HCT116 (cell line): ENCODE data around the gene CSNK1D. TPM values are rescaled to one million over a fixed set of nuclear protein-coding genes. Genes with fewer than 3 reads are reported as not detected.

Source experiments
- ATAC-seq: fragments of 200-7000 bp; cut with Tn5 transposase; 2 replicates; pipeline ENCODE4 v1.9.1; 2020; ENCODE audit warnings: mild to moderate bottlenecking, moderate library complexity
- BruUV-seq: library from RNA; stranded (reverse); fragments of 400-500 nt; replicated peaks from 2 replicates; lab custom pipeline; 2021; lab: Mats Ljungman, UMichigan
- CTCF ChIA-PET: fragments of 300-600 bp; sonication (Branson Sonifier 250); formaldehyde crosslinking; loops from one replicate; lab custom pipeline; 2021; ENCODE audit warnings: antibody characterized with exemption; lab: Charles Lee
- POLR2A ChIA-PET: fragments of 300-600, 350-600 bp; sonication (Branson Sonifier 250); formaldehyde crosslinking; loops from one replicate; lab custom pipeline; 2021; ENCODE audit warnings: antibody characterized with exemption; lab: Charles Lee
- RAD21 ChIA-PET, 2 experiments: fragments of 300-600 bp; sonication (Branson Sonifier 250); formaldehyde crosslinking; loops; one replicate each; lab custom pipeline; 2023; ENCODE audit warnings: low total read pairs in 2 of 2; ENCODE audit not compliant: uncharacterized antibody in 2 of 2, unreplicated experiment in 2 of 2, low non-redundant PET in 1 of 2; lab: Charles Lee
- DNase-seq: peaks from one replicate; pipeline ENCODE4 v3.0.0-alpha.2; 2010; ENCODE audit warnings: low read depth, low spot score
- H2AFZ ChIP-seq: fragments of 200-600 bp; shearing (Covaris generic), sonication (generic); 2 replicates; pipeline ENCODE4 v1.6.1; 2017; ENCODE audit warnings: low read depth, mixed run types, mixed read lengths, antibody characterized with exemption, low read length; ENCODE audit not compliant: poor library complexity, severe bottlenecking
- H3K27ac ChIP-seq: 2 replicates; pipeline ENCODE4 v1.5.1; 2012; ENCODE audit warnings: low read depth, low read length
- H3K27me3 ChIP-seq: fragments of 200-600 bp; sonication (generic); 2 replicates; pipeline ENCODE4 v1.6.1; 2016; ENCODE audit warnings: mixed run types, low read length, mixed read lengths; ENCODE audit not compliant: insufficient read depth
- H3K36me3 ChIP-seq, 2 experiments: fragments of 200-500 bp in 1 of 2; fragments of 200-600 bp in 1 of 2; sonication (Bioruptor generic) in 1 of 2; sonication (generic) in 1 of 2; 2 replicates each; pipeline versions ENCODE4 v1.5.1 to v1.6.1; 2014 to 2016; ENCODE audit warnings: low read length in 2 of 2, inconsistent platforms in 1 of 2, mixed read lengths in 1 of 2, mixed run types in 1 of 2; ENCODE audit not compliant: insufficient read depth in 2 of 2, control insufficient read depth in 1 of 2
- H3K4me1 ChIP-seq, 2 experiments: fragments of 200-600 bp in 1 of 2; sonication (generic) in 1 of 2; 2 replicates each; pipeline versions ENCODE4 v1.5.1 to v1.6.1; 2012 to 2017; ENCODE audit warnings: low read length in 2 of 2, inconsistent platforms in 1 of 2, mild to moderate bottlenecking in 1 of 2, mixed read lengths in 1 of 2, mixed run types in 1 of 2, moderate library complexity in 1 of 2; ENCODE audit not compliant: insufficient read depth in 2 of 2, control insufficient read depth in 1 of 2
- H3K4me2 ChIP-seq: fragments of 200-600 bp; sonication (generic); 2 replicates; pipeline ENCODE4 v1.6.1; 2017; ENCODE audit warnings: mixed run types, low read length, mixed read lengths
- H3K4me3 ChIP-seq, 2 experiments: fragments of 200-600 bp in 1 of 2; sonication (generic) in 1 of 2; replicated peaks in 1 of 2; 2 replicates each; pipeline ENCODE4 v1.5.1; 2011 to 2016; ENCODE audit warnings: low read length in 2 of 2, control low read depth in 1 of 2, low read depth in 1 of 2, mild to moderate bottlenecking in 1 of 2, mixed read lengths in 1 of 2, mixed run types in 1 of 2
- H3K79me2 ChIP-seq: fragments of 200-600 bp; sonication (generic); 2 replicates; pipeline ENCODE4 v1.6.1; 2017; ENCODE audit warnings: mild to moderate bottlenecking, mixed run types, low read length, moderate library complexity, mixed read lengths; ENCODE audit not compliant: insufficient read depth
- H3K9ac ChIP-seq: fragments of 200-600 bp; sonication (generic); 2 replicates; pipeline ENCODE4 v1.6.1; 2016; ENCODE audit warnings: low read length, mixed read lengths
- H3K9me2 ChIP-seq: fragments of 200-600 bp; sonication (generic), shearing (Covaris generic); 2 replicates; pipeline ENCODE4 v1.6.1; 2017; ENCODE audit warnings: mixed run types, mild to moderate bottlenecking, moderate library complexity; ENCODE audit not compliant: insufficient read depth
- H3K9me3 ChIP-seq, 2 experiments: fragments of 200-500 bp in 1 of 2; fragments of 200-600 bp in 1 of 2; sonication (Bioruptor generic) in 1 of 2; sonication (generic) in 1 of 2; 2 replicates each; pipeline ENCODE4 v1.6.1; 2014 to 2017; ENCODE audit warnings: low read length in 2 of 2, mixed read lengths in 2 of 2, inconsistent platforms in 1 of 2, low read depth in 1 of 2, mild to moderate bottlenecking in 1 of 2, mixed run types in 1 of 2, moderate library complexity in 1 of 2; ENCODE audit not compliant: control insufficient read depth in 1 of 2, insufficient read depth in 1 of 2
- H4K20me1 ChIP-seq: fragments of 200-600 bp; sonication (generic), shearing (Covaris generic); 2 replicates; pipeline ENCODE4 v1.6.1; 2017; ENCODE audit warnings: mixed run types, mild to moderate bottlenecking, moderate library complexity; ENCODE audit not compliant: insufficient read depth
- ATF3 ChIP-seq: IDR thresholded peaks from 2 replicates; pipeline ENCODE4 v1.6.1; 2012
- CBX3 ChIP-seq: IDR thresholded peaks from 2 replicates; pipeline ENCODE4 v1.6.1; 2012; ENCODE audit warnings: low read depth
- CEBPB ChIP-seq: IDR thresholded peaks from 2 replicates; pipeline ENCODE4 v1.6.1; 2012; ENCODE audit warnings: low read depth
- ELF1 ChIP-seq: IDR thresholded peaks from 2 replicates; pipeline ENCODE4 v1.6.1; 2012; ENCODE audit warnings: low read depth, borderline replicate concordance
- EZH2phosphoT487 ChIP-seq: fragments of 200-600 bp; IDR thresholded peaks from 2 replicates; pipeline ENCODE4 v1.6.1; 2018; ENCODE audit warnings: antibody characterized with exemption, borderline replicate concordance
- JUND ChIP-seq: IDR thresholded peaks from 2 replicates; pipeline ENCODE4 v1.6.1; 2012
- MAX ChIP-seq: IDR thresholded peaks from 2 replicates; pipeline ENCODE4 v1.6.1; 2012
- SIN3A ChIP-seq: IDR thresholded peaks from 2 replicates; pipeline ENCODE4 v1.6.1; 2012; ENCODE audit warnings: low read depth
- SRF ChIP-seq: IDR thresholded peaks from 2 replicates; pipeline ENCODE4 v1.6.1; 2012; ENCODE audit warnings: low read depth
- TCF7L2 ChIP-seq: IDR thresholded peaks from 2 replicates; pipeline ENCODE4 v1.7.0; 2011; ENCODE audit warnings: borderline replicate concordance, inconsistent platforms; ENCODE audit not compliant: insufficient read depth, insufficient read length; ENCODE audit errors: extremely low read depth
- ZFX ChIP-seq: fragments of 450-650 bp; IDR thresholded peaks from 2 replicates; pipeline ENCODE4 v1.6.1; 2017
- ZNF274 ChIP-seq: fragments of 200-500 bp; sonication (Bioruptor generic); IDR thresholded peaks from 2 replicates; pipeline ENCODE4 v1.6.1; 2014; ENCODE audit warnings: mild to moderate bottlenecking, low read depth, low read length, inconsistent platforms
- intact Hi-C: fragments of 100-400 bp; cut with micrococcal nuclease; formaldehyde crosslinking; loops from 2 replicates; pipeline ENCODE4 v1.10.0; 2022
- total RNA-seq: library from RNA; stranded (reverse); gene quantifications from one replicate; pipeline ENCODE4 v1.2.1, GENCODE V29; 2021; ENCODE audit not compliant: unreplicated experiment
- TF ChIP-seq, protein P1 (sequence below), 3 experiments: fragments of 200-600 bp in 1 of 3; sonication (generic) in 1 of 3; IDR thresholded peaks in 2 of 3; conservative IDR thresholded peaks in 1 of 3; 2 replicates each; pipeline ENCODE4 v1.5.1; 2012 to 2017; ENCODE audit warnings: low read depth in 2 of 3, low read length in 2 of 3, antibody characterized with exemption in 1 of 3, borderline replicate concordance in 1 of 3, control low read depth in 1 of 3, mild to moderate bottlenecking in 1 of 3, mixed read lengths in 1 of 3, mixed run types in 1 of 3, moderate library complexity in 1 of 3; ENCODE audit not compliant: insufficient read depth in 1 of 3
- TF ChIP-seq, protein P2 (sequence below): IDR thresholded peaks from 2 replicates; pipeline ENCODE4 v1.6.1; 2011; ENCODE audit warnings: mild to moderate bottlenecking, low read length, moderate library complexity; ENCODE audit not compliant: insufficient replicate concordance; ENCODE audit errors: extremely low read depth

The CSNK1D gene
- total RNA-seq, 1 experiment from 2014 or later, result 176 TPM

GRCh38 chr17:82244413-82245133, 28.9 kb downstream of the CSNK1D start (continued):
- TF ChIP-seq, protein P1, sequence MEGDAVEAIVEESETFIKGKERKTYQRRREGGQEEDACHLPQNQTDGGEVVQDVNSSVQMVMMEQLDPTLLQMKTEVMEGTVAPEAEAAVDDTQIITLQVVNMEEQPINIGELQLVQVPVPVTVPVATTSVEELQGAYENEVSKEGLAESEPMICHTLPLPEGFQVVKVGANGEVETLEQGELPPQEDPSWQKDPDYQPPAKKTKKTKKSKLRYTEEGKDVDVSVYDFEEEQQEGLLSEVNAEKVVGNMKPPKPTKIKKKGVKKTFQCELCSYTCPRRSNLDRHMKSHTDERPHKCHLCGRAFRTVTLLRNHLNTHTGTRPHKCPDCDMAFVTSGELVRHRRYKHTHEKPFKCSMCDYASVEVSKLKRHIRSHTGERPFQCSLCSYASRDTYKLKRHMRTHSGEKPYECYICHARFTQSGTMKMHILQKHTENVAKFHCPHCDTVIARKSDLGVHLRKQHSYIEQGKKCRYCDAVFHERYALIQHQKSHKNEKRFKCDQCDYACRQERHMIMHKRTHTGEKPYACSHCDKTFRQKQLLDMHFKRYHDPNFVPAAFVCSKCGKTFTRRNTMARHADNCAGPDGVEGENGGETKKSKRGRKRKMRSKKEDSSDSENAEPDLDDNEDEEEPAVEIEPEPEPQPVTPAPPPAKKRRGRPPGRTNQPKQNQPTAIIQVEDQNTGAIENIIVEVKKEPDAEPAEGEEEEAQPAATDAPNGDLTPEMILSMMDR (IDR thresholded peaks at IDR 0.05 in 2 of 3, conservative IDR thresholded peaks at IDR 0.05 in 1 of 3; ENCODE audit: borderline replicate concordance in 1 of 3, insufficient read depth in 1 of 3, low read depth in 2 of 3, low read length in 2 of 3), result peak in 2 of 3 experiments; percentile 57 to 87; a peak in 5 of 6 replicates
- TF ChIP-seq ELF1, result no peak
- no peak for TF ChIP-seq TCF7L2
- TF ChIP-seq, all 23 proteins: peak for 3

GRCh38 chr17:82243648-82244412, 29.7 kb downstream of the CSNK1D start:
- Histone ChIP-seq H3K79me2 (peaks cover 59% of the 10 kb centered on the region), H3K9ac (no peak overlapping the region), H3K4me3 (no peak overlapping the region), H3K27me3 (no peaks in the 10 kb centered on the region), H3K4me1 (peaks cover 25 to 68% of the 10 kb centered on the region in 2 experiments), H2AFZ (no peak overlapping the region), H3K9me2 (no peaks in the 10 kb centered on the region), H3K4me2 (no peak overlapping the region), H3K9me3 (no peaks in the 10 kb centered on the region), H3K36me3 (peaks cover 31 to 63% of the 10 kb centered on the region in 2 experiments), H4K20me1 (peaks cover 24% of the 10 kb centered on the region; the same call in 1 of the 2 replicates), H3K27ac (peak overlapping the region; percentile 57)
- RAD21 ChIA-PET, result no interaction called here
- ATAC-seq (no peak), DNase-seq (no peak)
- POLR2A ChIA-PET, result interaction anchor here (4.0 kb wide), 1 partner anchor 14 kb away, joined by 27 read pairs; the partner anchor contains the start of gene SLC16A3
- BruUV-seq, result TSS peak; percentile 10
- CTCF ChIA-PET, result interaction anchor here (1.0 kb wide), 1 partner anchor 11 kb away, joined by 6 read pairs; no protein-coding TSS in a partner anchor
- intact Hi-C loops, result loop anchor here (1.0 kb wide), 1 partner anchor 77 kb away; no protein-coding TSS in a partner anchor
- TF ChIP-seq TCF7L2 (no peak), EZH2phosphoT487 (no peak), MAX (no peak), ZNF274 (no peak), CEBPB (no peak), ATF3 (no peak), ZFX (no peak), SRF (no peak), CBX3 (no peak), SIN3A (peak; percentile 40; the same call in 1 of the 2 replicates), JUND (0 out of 2 replicates have a peak, but pooled peaks have one; percentile 55)
- TF ChIP-seq, protein P2, sequence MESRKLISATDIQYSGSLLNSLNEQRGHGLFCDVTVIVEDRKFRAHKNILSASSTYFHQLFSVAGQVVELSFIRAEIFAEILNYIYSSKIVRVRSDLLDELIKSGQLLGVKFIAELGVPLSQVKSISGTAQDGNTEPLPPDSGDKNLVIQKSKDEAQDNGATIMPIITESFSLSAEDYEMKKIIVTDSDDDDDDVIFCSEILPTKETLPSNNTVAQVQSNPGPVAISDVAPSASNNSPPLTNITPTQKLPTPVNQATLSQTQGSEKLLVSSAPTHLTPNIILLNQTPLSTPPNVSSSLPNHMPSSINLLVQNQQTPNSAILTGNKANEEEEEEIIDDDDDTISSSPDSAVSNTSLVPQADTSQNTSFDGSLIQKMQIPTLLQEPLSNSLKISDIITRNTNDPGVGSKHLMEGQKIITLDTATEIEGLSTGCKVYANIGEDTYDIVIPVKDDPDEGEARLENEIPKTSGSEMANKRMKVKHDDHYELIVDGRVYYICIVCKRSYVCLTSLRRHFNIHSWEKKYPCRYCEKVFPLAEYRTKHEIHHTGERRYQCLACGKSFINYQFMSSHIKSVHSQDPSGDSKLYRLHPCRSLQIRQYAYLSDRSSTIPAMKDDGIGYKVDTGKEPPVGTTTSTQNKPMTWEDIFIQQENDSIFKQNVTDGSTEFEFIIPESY, result no peak
- TF ChIP-seq, protein P1 (IDR thresholded peaks at IDR 0.05 in 2 of 3, conservative IDR thresholded peaks at IDR 0.05 in 1 of 3; ENCODE audit: borderline replicate concordance in 1 of 3, insufficient read depth in 1 of 3, low read depth in 2 of 3, low read length in 2 of 3), result no peak
